HG02884 (cell line): ENCODE data around the gene EPS8.

Source experiments
- ATAC-seq: cut with Tn5 transposase; IDR thresholded peaks from one replicate; pipeline ENCODE4 v1.9.1; 2021; ENCODE audit warnings: mild to moderate bottlenecking, moderate library complexity; ENCODE audit not compliant: unreplicated experiment

Gene EPS8

GRCh38 chr12:15693228-15693911, 95.8 kb downstream of the EPS8 start:
- no peak for ATAC-seq

- no peak for ATAC-seq
Observed at GRCh38 chr12:15691388-15691787, 97.8 kb downstream of the EPS8 start.

DNA sequence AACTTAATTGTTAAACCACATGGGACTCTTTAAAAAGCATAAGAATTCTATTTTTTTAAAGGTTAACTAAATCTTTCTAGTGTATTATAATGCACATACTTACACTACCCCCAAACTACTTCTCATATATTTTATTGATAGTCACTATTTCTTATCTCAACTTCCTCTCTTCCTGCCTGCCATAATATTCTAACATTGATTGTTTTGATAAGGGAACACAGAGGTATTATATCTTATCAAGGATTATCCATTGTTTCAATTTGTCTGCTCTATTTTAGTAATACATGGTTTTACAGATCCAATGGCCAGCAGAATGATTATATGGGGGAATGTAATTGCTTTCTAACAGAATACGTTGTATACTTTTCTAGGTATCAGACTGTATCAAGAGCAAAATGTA, 98.9 kb downstream of the EPS8 start:
- no peak for ATAC-seq

GRCh38 chr12:15689751-15690191, 99.4 kb downstream of the EPS8 start:
- no peak for ATAC-seq

DNA sequence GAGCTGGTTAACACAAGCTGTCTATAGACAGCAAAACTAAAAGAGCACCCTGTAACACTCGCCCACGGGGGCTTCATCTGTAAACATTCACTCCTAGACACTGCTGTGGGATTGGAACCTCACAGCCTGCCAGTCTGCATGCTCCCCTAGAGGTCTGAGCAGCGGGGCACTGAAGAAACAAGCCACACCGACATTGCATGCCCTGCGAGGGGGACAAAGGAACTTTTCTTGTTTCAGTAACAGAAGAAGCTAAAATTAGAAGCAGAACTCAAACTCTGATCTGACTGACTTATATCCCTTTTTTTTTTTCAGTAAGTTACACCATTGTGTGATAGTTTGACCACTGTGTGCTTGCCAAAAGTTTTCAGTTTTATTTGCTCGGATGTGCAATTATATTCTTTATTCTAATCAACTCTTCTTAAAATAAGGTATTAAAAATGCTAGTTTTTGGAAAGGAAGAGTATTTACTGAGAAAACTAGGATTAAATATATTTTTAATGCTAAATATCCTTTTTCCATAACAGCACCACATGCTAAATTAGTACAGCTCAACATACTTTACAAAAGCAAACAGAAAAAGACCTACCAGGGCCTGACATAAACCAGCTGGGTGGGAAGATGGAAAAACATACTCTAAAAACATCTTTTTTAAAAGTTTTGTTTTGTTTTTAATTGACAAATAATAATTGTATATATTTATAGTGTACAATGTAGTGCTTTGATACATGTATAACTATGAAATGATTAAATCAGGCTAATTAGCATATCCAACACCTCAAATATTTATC, 100.2 kb downstream of the EPS8 start:
- no peak for ATAC-seq

GRCh38 chr12:15688202-15688736, 100.9 kb downstream of the EPS8 start:
- ATAC-seq, result no peak

GRCh38 chr12:15687583-15687982, 101.6 kb downstream of the EPS8 start:
- ATAC-seq, result no peak

- ATAC-seq, result no peak
Observed at GRCh38 chr12:15684896-15685658, 104.1 kb downstream of the EPS8 start.

DNA sequence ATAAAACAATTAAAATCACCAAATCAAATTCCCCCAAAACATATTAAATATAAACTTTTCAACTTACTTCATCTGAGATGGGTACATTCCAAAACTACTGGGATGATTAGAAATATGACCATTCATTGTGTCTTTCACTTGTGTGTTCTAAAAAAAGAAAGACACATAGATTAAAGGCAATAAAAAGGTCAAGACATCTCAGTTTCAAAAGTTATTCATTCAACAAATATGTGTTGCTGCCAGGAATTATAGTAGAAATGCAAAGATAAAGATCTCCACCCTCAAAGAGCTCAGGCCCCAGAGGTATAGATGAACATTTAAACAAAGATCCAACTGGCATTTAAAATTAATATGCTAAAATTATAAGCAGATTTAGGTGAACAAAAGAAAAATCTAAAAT, 106.4 kb downstream of the EPS8 start:
- ATAC-seq, result no peak

- ATAC-seq, result no peak
Observed at GRCh38 chr12:15679151-15679550, 110.0 kb downstream of the EPS8 start.

DNA sequence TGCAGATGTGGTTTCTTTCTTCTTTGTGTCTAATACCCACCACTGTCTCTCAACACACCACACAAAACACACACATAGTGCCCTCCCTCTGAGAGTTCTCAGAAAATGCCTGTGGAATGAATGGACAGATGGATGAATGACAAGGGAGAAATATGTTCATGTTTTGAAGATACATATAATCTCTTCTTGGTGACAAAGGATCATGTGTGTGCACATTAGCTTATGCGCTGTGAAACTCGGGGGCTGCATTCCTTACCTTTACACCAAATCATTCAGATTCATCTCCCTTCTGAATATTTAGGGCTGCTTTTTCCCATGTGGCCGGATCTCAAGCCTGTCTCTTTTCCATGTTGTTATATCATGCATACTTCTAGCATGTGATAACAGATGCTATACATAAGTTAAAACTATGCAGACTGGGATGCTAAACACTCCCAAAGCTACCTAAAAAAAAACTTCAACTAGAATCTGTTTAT, 111.4 kb downstream of the EPS8 start:
- ATAC-seq, result no peak

- ATAC-seq, result no peak
Observed at GRCh38 chr12:15677228-15677627, 112.0 kb downstream of the EPS8 start.

- ATAC-seq, result no peak
Observed at GRCh38 chr12:15672671-15673270, 116.4 kb downstream of the EPS8 start.

DNA sequence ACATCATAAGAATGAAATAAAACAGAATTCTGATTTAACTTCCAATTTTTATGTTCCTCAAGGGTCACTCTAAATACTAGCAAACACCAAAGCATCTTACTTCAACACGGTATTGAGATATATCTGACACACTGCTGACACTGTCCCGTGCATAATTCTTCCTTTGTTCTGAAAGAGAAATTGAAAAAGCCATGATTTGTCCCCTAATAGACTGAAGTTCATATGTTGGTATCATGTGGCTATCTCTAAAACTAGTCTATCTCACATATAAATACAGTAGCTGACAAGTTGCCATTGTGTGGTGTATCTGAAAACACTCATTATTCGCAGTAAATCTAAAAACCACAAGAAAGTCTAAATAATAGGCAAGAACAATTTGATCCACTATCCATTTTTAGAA, 118.4 kb downstream of the EPS8 start:
- ATAC-seq, result no peak

- ATAC-seq, result no peak
Observed at GRCh38 chr12:15669256-15669948, 119.8 kb downstream of the EPS8 start.

GRCh38 chr12:15664491-15664890, 124.7 kb downstream of the EPS8 start:
- no peak for ATAC-seq

- ATAC-seq, result no peak
Observed at GRCh38 chr12:15662983-15663659, 126.1 kb downstream of the EPS8 start.

GRCh38 chr12:15662303-15662980, 126.7 kb downstream of the EPS8 start:
- ATAC-seq, result no peak

- no peak for ATAC-seq
Observed at GRCh38 chr12:15651371-15651770, 137.8 kb downstream of the EPS8 start.
